ENCODE results near the gene SNX10. TPM values are rescaled to one million over a fixed set of nuclear protein-coding genes. Genes with fewer than 3 reads are reported as not detected.

SNX10 gene
- total RNA-seq, 1 donor from 2014 or later = 1.2 TPM

DNA sequence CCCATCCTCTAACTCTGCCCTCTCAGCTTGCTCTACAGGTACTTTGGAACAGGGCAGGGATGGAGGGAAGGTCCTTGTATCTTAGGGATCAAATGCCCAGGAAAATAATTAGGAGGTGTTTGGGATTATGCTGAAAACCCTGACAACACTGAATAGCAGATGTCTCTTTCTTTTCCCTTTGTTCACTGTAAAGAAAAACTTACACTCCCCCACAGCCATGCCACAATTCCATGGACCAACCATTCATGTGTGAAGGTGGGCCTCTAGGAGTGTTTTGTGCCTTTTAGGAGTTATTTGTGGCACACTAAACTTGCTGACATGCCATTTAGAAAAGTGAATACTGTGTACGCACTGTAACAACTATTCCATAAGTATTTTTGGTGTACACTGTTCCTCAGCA is 108.1 kb downstream of the SNX10 start:
- Mint-ChIP-seq H3K4me1 (ENCODE audit: low read depth) (peaks cover 10% of the 10 kb centered on the region), H3K36me3 (ENCODE audit: low read depth) (peaks cover 2% of the 10 kb centered on the region), H3K27me3 (ENCODE audit: low read depth) (peaks cover 18% of the 10 kb centered on the region), H3K9me3 (ENCODE audit: low read depth) (peaks cover 4% of the 10 kb centered on the region), H3K27ac (ENCODE audit: unreplicated experiment) (no peak overlapping the region), H3K4me3 (ENCODE audit: unreplicated experiment) (no peak overlapping the region)
- no peak for DNase-seq (ENCODE audit: low spot score)
- TF ChIP-seq, protein P1, sequence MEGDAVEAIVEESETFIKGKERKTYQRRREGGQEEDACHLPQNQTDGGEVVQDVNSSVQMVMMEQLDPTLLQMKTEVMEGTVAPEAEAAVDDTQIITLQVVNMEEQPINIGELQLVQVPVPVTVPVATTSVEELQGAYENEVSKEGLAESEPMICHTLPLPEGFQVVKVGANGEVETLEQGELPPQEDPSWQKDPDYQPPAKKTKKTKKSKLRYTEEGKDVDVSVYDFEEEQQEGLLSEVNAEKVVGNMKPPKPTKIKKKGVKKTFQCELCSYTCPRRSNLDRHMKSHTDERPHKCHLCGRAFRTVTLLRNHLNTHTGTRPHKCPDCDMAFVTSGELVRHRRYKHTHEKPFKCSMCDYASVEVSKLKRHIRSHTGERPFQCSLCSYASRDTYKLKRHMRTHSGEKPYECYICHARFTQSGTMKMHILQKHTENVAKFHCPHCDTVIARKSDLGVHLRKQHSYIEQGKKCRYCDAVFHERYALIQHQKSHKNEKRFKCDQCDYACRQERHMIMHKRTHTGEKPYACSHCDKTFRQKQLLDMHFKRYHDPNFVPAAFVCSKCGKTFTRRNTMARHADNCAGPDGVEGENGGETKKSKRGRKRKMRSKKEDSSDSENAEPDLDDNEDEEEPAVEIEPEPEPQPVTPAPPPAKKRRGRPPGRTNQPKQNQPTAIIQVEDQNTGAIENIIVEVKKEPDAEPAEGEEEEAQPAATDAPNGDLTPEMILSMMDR (IDR thresholded peaks at IDR 0.05) = no peak

DNA sequence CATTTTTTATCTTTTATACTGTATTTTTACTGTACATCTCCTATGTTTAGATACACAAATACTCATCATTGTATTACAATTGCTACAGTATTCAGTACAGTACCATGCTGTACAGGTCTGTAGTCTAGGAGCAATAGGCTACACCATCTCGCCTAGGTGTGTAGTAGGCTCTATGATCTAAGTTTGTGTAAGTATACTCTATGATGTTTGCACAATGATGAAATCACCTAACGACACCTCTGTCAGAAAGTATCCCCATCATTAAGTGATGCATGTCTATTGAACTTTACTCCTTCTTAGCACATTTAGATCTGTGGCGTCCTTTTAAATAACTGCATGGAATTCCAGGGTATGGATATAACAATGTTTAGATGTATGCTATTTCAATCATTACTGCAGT is 112.0 kb downstream of the SNX10 start:
- H3K36me3 Mint-ChIP-seq (ENCODE audit: low read depth) = peaks cover 1% of the 10 kb centered on the region
- peaks cover 24% of the 10 kb centered on the region for H3K27me3 Mint-ChIP-seq (ENCODE audit: low read depth)
- no peak for DNase-seq (ENCODE audit: low spot score)
- no peak overlapping the region for H3K27ac Mint-ChIP-seq (ENCODE audit: unreplicated experiment)
- TF ChIP-seq, protein P1 (IDR thresholded peaks at IDR 0.05) = no peak
- H3K9me3 Mint-ChIP-seq (ENCODE audit: low read depth) = peaks cover 12% of the 10 kb centered on the region
- H3K4me3 Mint-ChIP-seq (ENCODE audit: unreplicated experiment) = no peak overlapping the region
- peaks cover 7% of the 10 kb centered on the region for H3K4me1 Mint-ChIP-seq (ENCODE audit: low read depth)

DNA sequence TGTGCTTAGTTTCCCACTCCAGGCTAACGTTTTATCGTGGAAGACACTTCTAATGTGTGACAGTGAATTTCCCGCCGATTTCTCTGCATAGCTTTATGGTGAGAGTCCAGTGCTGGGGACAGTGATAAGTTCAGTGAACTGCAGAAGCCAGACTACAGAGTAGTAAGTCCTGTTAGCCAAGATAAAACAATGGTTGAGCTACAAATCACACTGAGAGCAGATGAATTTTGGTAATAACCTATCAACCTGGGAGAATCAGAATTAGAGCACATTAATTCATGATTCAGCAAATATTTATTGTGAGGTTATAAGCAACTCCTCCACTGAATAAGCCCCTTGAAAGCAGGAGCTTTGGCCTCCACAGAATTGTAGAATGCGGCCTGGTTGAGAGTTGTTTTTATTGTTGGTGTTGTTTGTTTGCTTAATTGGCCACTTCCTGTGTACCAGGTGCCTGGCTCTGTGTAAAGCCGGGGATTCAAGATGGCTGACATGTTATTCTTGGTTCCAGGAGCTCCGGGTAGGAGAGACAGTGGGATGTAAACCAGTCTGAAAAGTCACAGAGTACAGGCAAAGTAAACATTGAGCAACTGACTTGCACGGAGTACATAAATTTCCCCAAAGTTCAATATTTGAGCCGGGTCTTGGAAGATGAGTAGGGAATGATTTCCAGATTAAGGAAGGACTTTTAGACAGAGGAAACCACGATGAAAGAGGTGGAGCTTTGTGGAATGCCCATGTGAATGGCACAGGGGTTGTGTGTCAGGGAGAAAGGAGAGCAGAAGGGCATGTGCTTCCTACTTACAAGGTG is 112.7 kb downstream of the SNX10 start:
- TF ChIP-seq, protein P1 (IDR thresholded peaks at IDR 0.05) = no peak
- H3K27me3 Mint-ChIP-seq (ENCODE audit: low read depth) = peaks cover 24% of the 10 kb centered on the region
- no peak overlapping the region for H3K27ac Mint-ChIP-seq (ENCODE audit: unreplicated experiment)

DNA sequence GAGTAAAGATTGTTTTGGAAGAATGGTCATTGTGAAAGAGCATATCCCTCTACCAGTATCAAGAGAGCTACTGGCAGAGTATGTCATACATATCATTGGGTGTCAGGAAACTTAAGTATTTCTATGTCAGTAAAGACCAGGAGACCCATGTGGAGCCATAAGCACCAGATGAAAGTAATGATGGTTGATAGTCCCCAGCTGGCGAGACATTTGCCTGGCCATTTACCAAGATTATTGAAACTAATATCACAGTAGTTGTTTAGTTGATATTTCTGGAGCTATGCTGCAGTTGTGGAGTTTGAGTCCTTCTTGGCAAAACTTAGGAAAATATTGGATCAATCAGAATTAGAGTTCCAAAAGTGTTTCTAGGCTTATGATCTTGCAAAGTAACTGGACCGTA is 114.8 kb downstream of the SNX10 start:
- Mint-ChIP-seq H3K9me3 (ENCODE audit: low read depth) (peaks cover 12% of the 10 kb centered on the region), H3K4me1 (ENCODE audit: low read depth) (no peaks in the 10 kb centered on the region), H3K36me3 (ENCODE audit: low read depth) (peaks cover 1% of the 10 kb centered on the region), H3K27ac (ENCODE audit: unreplicated experiment) (no peak overlapping the region), H3K27me3 (ENCODE audit: low read depth) (peaks cover 19% of the 10 kb centered on the region), H3K4me3 (ENCODE audit: unreplicated experiment) (no peak overlapping the region)
- TF ChIP-seq, protein P1 (IDR thresholded peaks at IDR 0.05) = no peak
- no peak for DNase-seq (ENCODE audit: low spot score)

More for the DNA sequence above, 112.7 kb downstream of the SNX10 start:
- Mint-ChIP-seq H3K9me3 (ENCODE audit: low read depth) (peaks cover 12% of the 10 kb centered on the region), H3K4me3 (ENCODE audit: unreplicated experiment) (no peak overlapping the region), H3K36me3 (ENCODE audit: low read depth) (peaks cover 1% of the 10 kb centered on the region), H3K4me1 (ENCODE audit: low read depth) (peaks cover under 1% of the 10 kb centered on the region)
- no peak for DNase-seq (ENCODE audit: low spot score)

GRCh38 chr7:26409661-26410547 is 118.2 kb downstream of the SNX10 start:
- no peak for DNase-seq (ENCODE audit: low spot score)
- no peak overlapping the region for H3K4me3 Mint-ChIP-seq (ENCODE audit: unreplicated experiment)
- TF ChIP-seq, protein P1 (IDR thresholded peaks at IDR 0.05) = no peak
- H3K4me1 Mint-ChIP-seq (ENCODE audit: low read depth) = no peaks in the 10 kb centered on the region
- H3K9me3 Mint-ChIP-seq (ENCODE audit: low read depth) = peaks cover 12% of the 10 kb centered on the region
- no peak overlapping the region for H3K27ac Mint-ChIP-seq (ENCODE audit: unreplicated experiment)
- peaks cover 1% of the 10 kb centered on the region for H3K36me3 Mint-ChIP-seq (ENCODE audit: low read depth)
- peaks cover 35% of the 10 kb centered on the region for H3K27me3 Mint-ChIP-seq (ENCODE audit: low read depth)

All from chondrocyte (in vitro differentiated cells).